Stimulated activated CD4-positive, alpha-beta T cell treated with anti-CD3 and anti-CD28 coated beads, Interleukin-1b, Interleukin-23, amount 100 ng/mL, for 24 hours (primary cell): ENCODE data around the gene IFNLR1.

Source experiments
- DNase-seq, 4 experiments: peaks; one replicate each; pipeline ENCODE4 v3.0.0-alpha.2; 2020; ENCODE audit warnings: low read depth in 4 of 4, low spot score in 1 of 4

The IFNLR1 gene

DNA sequence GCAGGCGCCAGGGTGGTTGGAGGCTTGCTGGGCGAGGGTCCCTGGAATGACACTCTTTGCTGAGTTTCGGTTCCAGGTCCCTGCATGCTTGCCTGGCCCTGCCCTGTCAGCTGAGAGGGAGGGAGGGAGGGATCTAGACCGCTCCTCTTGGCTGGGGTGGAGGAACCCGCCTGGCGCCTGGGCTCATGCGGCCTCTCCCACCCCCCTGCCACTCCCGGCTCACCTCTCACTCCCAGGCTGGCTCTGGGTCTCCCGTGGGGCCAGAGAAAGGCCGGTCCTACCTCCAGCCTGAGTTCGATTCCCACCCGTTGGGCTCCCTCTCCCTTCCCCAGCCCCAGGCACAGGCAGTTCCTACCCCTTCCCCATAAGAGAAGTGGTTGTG is 19.0 kb upstream of the IFNLR1 start:
- no peak for DNase-seq

- DNase-seq = no peak
Observed at GRCh38 chr1:24205345-24206082, 18.4 kb upstream of the IFNLR1 start.

DNA sequence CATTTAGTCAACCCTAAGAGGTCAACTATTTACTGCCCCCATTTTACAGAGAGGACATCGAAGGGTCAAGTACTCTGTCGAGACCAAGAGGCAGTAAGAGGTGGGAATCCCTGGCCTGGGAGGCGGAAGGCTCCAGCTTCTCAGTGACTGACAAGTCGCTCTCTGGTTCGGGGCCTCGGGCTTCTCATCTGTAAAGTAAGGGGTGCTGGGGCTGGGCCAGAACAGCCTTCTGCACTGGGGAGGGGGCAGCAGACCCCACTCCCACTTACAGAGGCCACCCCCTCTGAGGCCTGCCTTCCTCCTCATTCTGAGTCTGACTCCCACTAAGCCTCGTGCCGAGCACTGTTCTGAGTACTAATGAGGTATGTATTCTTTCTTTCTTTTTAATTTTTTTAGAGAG is 17.0 kb upstream of the IFNLR1 start:
- DNase-seq = no peak

DNA sequence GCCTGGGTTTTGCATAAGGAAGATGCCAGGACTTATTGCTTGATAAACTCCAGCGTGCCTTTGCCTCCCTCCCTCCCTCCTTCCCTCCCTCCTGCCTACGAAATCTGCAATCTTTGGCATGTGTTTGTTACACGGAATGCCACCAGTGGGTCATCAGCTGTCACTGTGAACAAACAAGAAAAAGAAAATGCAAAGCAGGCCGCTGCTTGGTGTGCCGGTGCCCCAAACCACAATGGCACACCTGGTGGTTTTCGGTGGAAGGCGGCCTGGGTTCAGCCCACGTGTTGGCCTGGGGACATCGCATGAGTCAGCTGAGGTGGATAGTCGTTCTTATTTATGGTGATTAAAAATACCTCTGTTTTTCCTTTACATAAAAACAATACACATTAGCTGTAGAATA is 16.3 kb upstream of the IFNLR1 start:
- DNase-seq = no peak

- DNase-seq = no peak
Observed at GRCh38 chr1:24202987-24203386, 15.9 kb upstream of the IFNLR1 start.

- DNase-seq = no peak
Observed at GRCh38 chr1:24202556-24202955, 15.5 kb upstream of the IFNLR1 start.

- peak in 3 of 4 experiments; percentile 36 to 51 (median 37) for DNase-seq
Observed at GRCh38 chr1:24201941-24202440, 14.9 kb upstream of the IFNLR1 start.

- peak; percentile 47 to 68 (median 56) for DNase-seq
Observed at GRCh38 chr1:24199291-24199900, 12.3 kb upstream of the IFNLR1 start.

- no peak for DNase-seq
Observed at GRCh38 chr1:24198766-24199165, 11.7 kb upstream of the IFNLR1 start.

DNA sequence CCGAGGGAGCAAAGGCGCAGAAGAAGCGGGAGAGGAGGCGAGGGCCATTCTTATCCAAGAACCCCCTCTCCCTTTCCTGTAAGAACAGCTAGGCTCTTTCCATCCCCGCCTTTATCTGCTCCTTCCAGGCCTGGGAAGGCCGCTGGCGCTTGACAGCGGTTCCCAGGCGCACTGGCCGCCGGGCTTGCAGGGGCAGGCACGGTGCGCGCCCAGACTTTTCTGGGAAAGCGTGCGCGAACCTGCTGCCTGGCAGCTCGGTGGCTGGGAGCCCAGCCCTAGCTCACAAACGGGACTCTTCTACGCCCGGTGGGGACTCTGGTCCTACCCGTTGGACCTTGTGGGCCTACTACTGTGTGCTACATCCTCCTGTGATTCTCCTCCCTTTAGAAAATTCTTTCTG is 8.8 kb upstream of the IFNLR1 start:
- no peak for DNase-seq

- DNase-seq = no peak
Observed at GRCh38 chr1:24195136-24195535, 8.0 kb upstream of the IFNLR1 start.

- no peak for DNase-seq
Observed at GRCh38 chr1:24193046-24193445, 6.0 kb upstream of the IFNLR1 start.

- peak in 2 of 4 experiments; percentile 24 to 34 for DNase-seq
Observed at GRCh38 chr1:24191860-24192259, 4.8 kb upstream of the IFNLR1 start.

- no peak for DNase-seq
Observed at GRCh38 chr1:24190983-24191461, 3.9 kb upstream of the IFNLR1 start.

- no peak for DNase-seq
Observed at GRCh38 chr1:24189528-24189927, 2.4 kb upstream of the IFNLR1 start.

DNA sequence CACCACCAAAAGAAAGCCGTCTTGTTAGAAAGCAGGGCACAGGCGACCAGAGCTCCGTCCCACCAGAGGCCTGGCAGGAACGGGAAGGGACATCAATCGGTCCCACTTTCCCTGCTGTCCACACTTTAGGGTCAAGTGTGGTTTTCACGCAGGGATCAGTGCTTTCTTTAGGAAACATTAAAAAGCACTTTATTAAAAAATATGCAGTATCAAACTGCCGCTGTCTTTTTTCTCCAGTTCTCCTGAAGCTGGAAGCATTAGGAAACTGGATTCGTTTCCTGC is 437 bp downstream of the IFNLR1 start:
- no peak for DNase-seq

DNA sequence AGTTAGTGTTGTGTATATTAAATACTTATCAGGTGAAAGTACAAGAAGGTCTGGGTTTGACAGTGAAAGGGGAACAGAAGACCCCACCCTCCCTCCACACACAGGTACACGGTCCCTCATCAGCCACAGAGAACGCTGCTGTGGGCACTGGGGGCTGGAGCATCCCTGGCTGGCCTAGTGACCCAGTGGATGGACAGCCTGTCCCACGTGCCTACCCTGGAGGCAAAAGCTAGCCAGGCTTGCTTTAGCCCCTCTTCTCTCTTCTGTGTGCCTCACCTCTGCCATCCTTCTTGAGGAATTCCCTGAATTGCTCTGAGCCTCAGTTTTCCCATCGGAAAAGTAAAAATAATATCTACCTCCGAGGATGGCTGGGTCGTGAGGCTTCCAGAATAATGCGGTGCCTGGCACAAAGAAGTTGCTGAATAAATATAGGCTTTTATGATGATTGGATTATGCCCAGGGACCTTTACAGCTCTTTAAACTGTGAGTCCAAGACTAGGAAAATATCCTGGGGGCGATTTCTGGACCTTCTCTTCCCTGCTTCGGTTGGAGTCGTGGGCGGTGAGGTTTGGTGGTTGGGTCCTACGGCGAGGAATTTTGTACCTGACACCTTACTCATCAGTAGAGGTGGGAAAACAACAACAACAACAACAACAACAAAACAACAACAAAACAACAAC is 918 bp downstream of the IFNLR1 start:
- DNase-seq = no peak

- no peak for DNase-seq
Observed at GRCh38 chr1:24185076-24185475, 2.0 kb downstream of the IFNLR1 start.

DNA sequence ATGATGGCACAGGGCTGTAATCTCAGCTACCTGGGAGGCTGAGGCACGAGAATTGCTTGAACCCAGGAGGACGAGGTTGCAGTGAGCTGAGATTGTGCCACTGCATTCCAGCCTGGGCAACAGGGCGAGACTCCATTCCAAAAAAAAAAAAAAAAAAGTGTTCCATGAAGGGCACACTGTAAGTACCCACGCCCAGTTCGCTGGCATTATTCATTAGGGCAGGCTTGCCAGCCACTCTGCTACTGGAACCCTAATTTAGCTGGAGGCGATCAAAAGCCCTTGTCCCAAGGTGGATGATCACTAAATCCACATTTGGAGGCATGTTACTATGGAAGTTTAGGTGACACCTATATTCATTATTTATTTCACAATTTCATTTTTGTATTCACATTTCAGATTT is 5.0 kb downstream of the IFNLR1 start:
- no peak for DNase-seq

DNA sequence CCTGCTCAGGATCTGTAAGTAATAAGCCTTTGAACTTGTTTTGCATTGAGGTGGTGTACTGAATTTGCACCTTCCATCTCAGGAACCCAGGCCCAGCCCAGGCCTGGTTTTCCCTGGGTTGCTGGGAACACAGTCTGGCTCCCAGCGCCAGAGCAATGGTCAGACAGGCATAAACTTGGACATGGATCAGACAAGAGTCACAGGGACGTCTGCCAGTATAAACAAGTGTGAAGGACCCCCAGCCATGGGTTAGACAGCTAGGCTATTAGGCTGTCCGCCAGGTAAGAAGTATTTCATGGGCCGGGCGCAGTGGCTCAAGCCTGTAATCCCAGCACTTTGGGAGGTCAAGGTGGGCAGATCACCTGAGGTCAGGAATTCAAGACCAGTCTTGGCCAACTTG is 5.5 kb downstream of the IFNLR1 start:
- DNase-seq = no peak

GRCh38 chr1:24180676-24181075 is 6.4 kb downstream of the IFNLR1 start:
- no peak for DNase-seq

- no peak for DNase-seq
Observed at GRCh38 chr1:24179251-24179840, 7.7 kb downstream of the IFNLR1 start.
